Transverse colon (tissue), 4 donors: Measurements from ENCODE around the gene COX7B2. TPM values are rescaled to one million over a fixed set of nuclear protein-coding genes. Genes with fewer than 3 reads are reported as not detected.

Source experiments
- DNase-seq: peaks from one replicate; pipeline ENCODE4 v3.0.0-alpha.2; 2019
- H3K27ac ChIP-seq, 4 donors: fragments of 200-600 bp; sonication (generic); 2 replicates each; pipeline ENCODE4 v1.5.1; 2016 to 2018; ENCODE audit warnings: inconsistent platforms in 4 of 4
- H3K27me3 ChIP-seq: fragments of 200-600 bp; sonication (generic); 2 replicates; pipeline ENCODE4 v1.5.1; 2017; ENCODE audit warnings: inconsistent platforms
- H3K36me3 ChIP-seq, 4 donors: fragments of 200-600 bp; sonication (generic); 2 replicates each; pipeline ENCODE4 v1.5.1; 2017 to 2019; ENCODE audit warnings: inconsistent platforms in 4 of 4
- H3K4me1 ChIP-seq, 4 donors: fragments of 200-600 bp; sonication (generic); 2 replicates each; pipeline ENCODE4 v1.5.1; 2017 to 2020; ENCODE audit warnings: inconsistent platforms in 4 of 4
- H3K4me3 ChIP-seq, 4 donors: fragments of 200-600 bp; sonication (generic); 1 replicate in 1 of 4; 2 replicates in 3 of 4; pipeline versions ENCODE4 v1.5.1 to v1.6.1; 2017 to 2019; ENCODE audit warnings: inconsistent platforms in 4 of 4
- H3K9me3 ChIP-seq, 2 donors: fragments of 200-600 bp; sonication (generic); 2 replicates each; pipeline ENCODE4 v1.5.1; 2017 to 2019; ENCODE audit warnings: inconsistent platforms in 2 of 2
- CTCF ChIP-seq, 5 experiments: fragments of 200-600 bp in 3 of 5; fragments of 450-650 bp in 2 of 5; sonication (generic) in 3 of 5; IDR thresholded peaks; 1 replicate in 2 of 5; 2 replicates in 3 of 5; pipeline ENCODE4 v1.5.1; 2016 to 2017; ENCODE audit warnings: antibody characterized with exemption in 5 of 5, inconsistent platforms in 3 of 5, mild to moderate bottlenecking in 2 of 5, moderate library complexity in 1 of 5
- EP300 ChIP-seq: sonication (generic); formaldehyde crosslinking; IDR thresholded peaks from one replicate; pipeline ENCODE4 v1.6.1; 2017; ENCODE audit warnings: antibody characterized with exemption, low read depth
- POLR2A ChIP-seq: fragments of 450-650 bp; IDR thresholded peaks from one replicate; pipeline ENCODE4 v1.6.1; 2016; ENCODE audit warnings: antibody characterized with exemption, mild to moderate bottlenecking, moderate library complexity
- POLR2AphosphoS5 ChIP-seq, 3 donors: sonication (generic); formaldehyde crosslinking; IDR thresholded peaks; one replicate each; pipeline ENCODE4 v1.6.1; 2016; ENCODE audit warnings: antibody characterized with exemption in 3 of 3
- WGBS, 2 donors: methylation state at CpG; one replicate each; pipeline ENCODE4 v1.1.5; 2018; ENCODE audit warnings: low coverage in 1 of 2; 5-methylcytosine and 5-hydroxymethylcytosine counted together
- in situ Hi-C, 4 donors: fragments of 200-750 bp; cut with MboI; loops; one replicate each; pipeline versions ENCODE4 v1.15.0 to v1.15.1; 2017; ENCODE audit warnings: low sequenced_read_pairs in 3 of 4, low pct_ligation_motif_present in 1 of 4, low pct_unique_long_range_greater_than_20kb in 1 of 4
- intact Hi-C: fragments of 100-400 bp; cut with DNase I; formaldehyde crosslinking; loops from one replicate; pipeline ENCODE4 v1.15.1; 2023; ENCODE audit warnings: low total_unique reads
- total RNA-seq, 4 donors: library from RNA; depleted of rRNA; stranded (reverse); fragments of >200 nt; gene quantifications; one replicate each; pipeline ENCODE4 v1.1.0, GENCODE V29; 2016

COX7B2 gene
- total RNA-seq, 4 donors from 2014 or later: not detected

GRCh38 chr4:46937493-46937892 lies 28.4 kb upstream of the COX7B2 start:
- DNase-seq: no peak
- H3K9me3 ChIP-seq: no peaks in the 10 kb centered on the region
- no peak for TF ChIP-seq POLR2A
- TF ChIP-seq EP300: no peak
- TF ChIP-seq POLR2AphosphoS5 (IDR thresholded peaks at IDR 0.05): no peak
- TF ChIP-seq CTCF (IDR thresholded peaks at IDR 0.05): no peak
- H3K36me3 ChIP-seq: no peaks in the 10 kb centered on the region
- WGBS, 2 donors: 50 to 52% methylated on average over 1 of the region's 1 CpG
- H3K4me1 ChIP-seq: peaks cover 0 to 7% (median 2%) of the 10 kb centered on the region in 4 donors
- no peaks in the 10 kb centered on the region for H3K27me3 ChIP-seq
- in situ Hi-C loops: no loop called here
- H3K27ac ChIP-seq: no peak overlapping the region
- intact Hi-C loops: no loop called here
- no peak overlapping the region for H3K4me3 ChIP-seq

- intact Hi-C loops: no loop called here
- 49 to 59% methylated on average over 2 of the region's 2 CpGs for WGBS, 2 donors
Observed at GRCh38 chr4:46934726-46935125, 25.7 kb upstream of the COX7B2 start.

GRCh38 chr4:46933686-46934085 lies 24.6 kb upstream of the COX7B2 start:
- 82 to 88% methylated on average over 3 of the region's 3 CpGs for WGBS, 2 donors
- no peaks in the 10 kb centered on the region for H3K27me3 ChIP-seq
- intact Hi-C loops (no loop called here), in situ Hi-C loops (no loop called here)
- no peaks in the 10 kb centered on the region for H3K9me3 ChIP-seq
- H3K4me1 ChIP-seq: peaks cover 0 to 12% (median 5%) of the 10 kb centered on the region in 4 donors
- no peak overlapping the region for H3K4me3 ChIP-seq
- H3K27ac ChIP-seq: no peak overlapping the region
- TF ChIP-seq CTCF (IDR thresholded peaks at IDR 0.05) (no peak), EP300 (no peak)
- no peak for DNase-seq
- H3K36me3 ChIP-seq: no peaks in the 10 kb centered on the region

More at GRCh38 chr4:46934726-46935125, 25.7 kb upstream of the COX7B2 start:
- in situ Hi-C loops: no loop called here
- Histone ChIP-seq H3K36me3 (no peaks in the 10 kb centered on the region), H3K9me3 (no peaks in the 10 kb centered on the region), H3K27ac (no peak overlapping the region), H3K27me3 (no peaks in the 10 kb centered on the region), H3K4me1 (peaks cover 0 to 12% (median 5%) of the 10 kb centered on the region in 4 donors), H3K4me3 (no peak overlapping the region)
- peak; percentile 32 for DNase-seq
- TF ChIP-seq EP300 (no peak), POLR2AphosphoS5 (IDR thresholded peaks at IDR 0.05) (no peak), POLR2A (no peak), CTCF (IDR thresholded peaks at IDR 0.05) (no peak)

- Histone ChIP-seq H3K4me1 (peaks cover 0 to 12% (median 5%) of the 10 kb centered on the region in 4 donors), H3K4me3 (no peak overlapping the region), H3K36me3 (no peaks in the 10 kb centered on the region), H3K9me3 (no peaks in the 10 kb centered on the region), H3K27ac (no peak overlapping the region), H3K27me3 (no peaks in the 10 kb centered on the region)
- in situ Hi-C loops: no loop called here
- no peak for TF ChIP-seq POLR2AphosphoS5 (IDR thresholded peaks at IDR 0.05)
- TF ChIP-seq EP300: no peak
- no peak for TF ChIP-seq POLR2A
- peak in 3 of 5 experiments; percentile 20 to 36 (median 25) for TF ChIP-seq CTCF (IDR thresholded peaks at IDR 0.05)
- intact Hi-C loops: no loop called here
- peak; percentile 10 for DNase-seq
- 22% methylated on average over 3 of the region's 3 CpGs; no CpG with 5 or more reads in 1 of the 2 donors for WGBS, 2 donors
Observed at GRCh38 chr4:46931981-46932380, 22.9 kb upstream of the COX7B2 start.
